Measurements from ENCODE around the gene CREB5.

The CREB5 gene

DNA sequence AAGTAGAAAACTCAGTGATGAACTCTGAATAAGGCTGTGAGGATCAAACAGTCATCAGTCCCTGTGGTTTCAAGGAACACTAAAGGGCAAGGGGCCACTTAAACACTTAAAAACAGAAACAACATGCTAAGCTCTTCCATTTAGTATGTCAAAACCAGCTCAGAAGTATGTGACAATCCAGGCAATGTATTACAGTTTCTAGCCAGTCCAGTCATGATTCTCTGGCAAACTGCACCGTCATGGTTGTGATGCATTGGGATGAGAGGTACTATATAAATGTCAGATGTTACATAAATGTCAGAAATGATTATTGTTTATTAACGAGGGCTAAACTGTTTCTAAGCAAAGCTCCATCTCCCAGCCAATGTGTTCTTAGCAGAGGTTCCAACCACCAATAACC is 4.7 kb upstream of the CREB5 start:
- peak in 7 of 56 donors; percentile 8 to 31 (median 12) for DNase-seq

DNA sequence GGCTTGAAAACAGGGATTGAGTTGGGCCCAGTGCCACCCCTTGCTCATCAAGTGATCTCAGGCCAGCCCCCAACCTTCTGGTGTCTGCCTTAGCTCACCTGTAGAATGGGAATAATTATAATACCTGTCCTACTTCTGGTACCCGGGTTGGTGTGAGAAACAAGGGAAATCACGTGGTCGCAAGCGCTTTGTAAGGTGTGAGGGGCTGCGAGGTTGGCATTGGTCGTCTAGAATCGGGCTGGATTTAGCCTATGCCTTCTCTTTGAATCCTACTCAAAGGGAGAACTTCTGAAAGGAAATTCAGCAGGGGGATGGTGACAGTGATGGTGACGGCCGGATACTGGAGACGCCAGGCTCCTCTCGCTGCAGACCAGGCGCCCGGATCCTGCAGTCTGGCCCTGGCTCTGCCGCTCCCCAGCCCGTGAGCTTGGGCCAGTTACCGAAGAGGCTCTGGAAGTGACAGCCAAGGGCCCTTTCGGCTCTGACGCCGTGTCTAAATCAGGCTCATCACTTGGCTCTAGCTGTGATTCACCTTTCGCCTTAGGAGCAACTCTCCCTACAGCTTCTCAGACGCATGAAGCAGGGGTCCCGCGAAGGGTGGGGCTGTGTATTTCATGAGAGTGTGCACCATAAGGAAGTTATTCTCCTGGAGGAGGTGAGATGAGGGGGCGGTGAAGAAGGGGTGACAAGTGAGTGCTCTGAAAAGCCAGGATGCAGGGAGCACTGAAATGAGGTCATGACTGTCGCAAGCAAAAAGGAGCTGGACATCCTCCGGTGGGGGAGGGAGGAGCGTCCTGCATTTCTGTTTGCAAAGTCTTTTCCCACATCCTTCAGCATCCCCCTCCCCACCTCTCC is 4.0 kb upstream of the CREB5 start:
- peak in 25 of 56 donors; percentile 18 to 82 (median 56) for DNase-seq

DNA sequence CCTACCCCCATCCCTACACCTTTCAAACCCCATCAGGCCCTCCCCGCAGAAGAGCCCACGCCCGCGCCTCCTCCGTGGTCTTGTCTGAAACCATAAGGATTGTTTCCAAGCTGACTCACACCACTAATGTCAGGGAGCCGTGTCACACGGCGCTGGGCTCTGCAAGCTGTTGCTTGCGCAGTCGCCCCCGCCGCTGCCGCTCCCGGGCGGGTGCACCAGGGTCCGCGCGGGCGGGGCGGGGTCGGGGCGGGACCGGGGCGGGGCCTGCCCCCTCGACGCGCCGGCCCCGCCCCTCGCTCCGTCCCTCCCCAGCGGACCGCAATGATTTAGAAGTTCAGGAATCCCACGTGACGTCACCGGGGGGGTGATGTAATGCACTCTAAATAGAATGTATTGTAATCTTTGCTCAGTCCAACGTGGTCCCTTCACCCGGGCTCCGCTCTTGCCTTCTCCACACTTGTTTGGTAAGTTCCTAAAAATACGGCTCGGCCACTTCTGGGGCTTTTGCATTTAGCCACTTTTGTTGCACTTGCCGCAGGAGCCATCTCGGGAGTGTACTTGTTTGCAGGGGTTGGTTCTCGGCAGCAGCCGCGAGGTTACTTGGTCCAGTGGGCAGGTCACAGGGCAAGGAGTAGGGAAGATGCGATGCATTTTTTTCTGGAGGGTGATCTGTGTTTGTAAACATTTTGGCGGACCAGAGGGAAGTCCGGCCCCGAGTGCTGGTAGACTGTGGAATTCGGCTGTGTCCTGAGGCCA is 3.2 kb upstream of the CREB5 start:
- DNase-seq, result peak; percentile 14 to 99 (median 90)

DNA sequence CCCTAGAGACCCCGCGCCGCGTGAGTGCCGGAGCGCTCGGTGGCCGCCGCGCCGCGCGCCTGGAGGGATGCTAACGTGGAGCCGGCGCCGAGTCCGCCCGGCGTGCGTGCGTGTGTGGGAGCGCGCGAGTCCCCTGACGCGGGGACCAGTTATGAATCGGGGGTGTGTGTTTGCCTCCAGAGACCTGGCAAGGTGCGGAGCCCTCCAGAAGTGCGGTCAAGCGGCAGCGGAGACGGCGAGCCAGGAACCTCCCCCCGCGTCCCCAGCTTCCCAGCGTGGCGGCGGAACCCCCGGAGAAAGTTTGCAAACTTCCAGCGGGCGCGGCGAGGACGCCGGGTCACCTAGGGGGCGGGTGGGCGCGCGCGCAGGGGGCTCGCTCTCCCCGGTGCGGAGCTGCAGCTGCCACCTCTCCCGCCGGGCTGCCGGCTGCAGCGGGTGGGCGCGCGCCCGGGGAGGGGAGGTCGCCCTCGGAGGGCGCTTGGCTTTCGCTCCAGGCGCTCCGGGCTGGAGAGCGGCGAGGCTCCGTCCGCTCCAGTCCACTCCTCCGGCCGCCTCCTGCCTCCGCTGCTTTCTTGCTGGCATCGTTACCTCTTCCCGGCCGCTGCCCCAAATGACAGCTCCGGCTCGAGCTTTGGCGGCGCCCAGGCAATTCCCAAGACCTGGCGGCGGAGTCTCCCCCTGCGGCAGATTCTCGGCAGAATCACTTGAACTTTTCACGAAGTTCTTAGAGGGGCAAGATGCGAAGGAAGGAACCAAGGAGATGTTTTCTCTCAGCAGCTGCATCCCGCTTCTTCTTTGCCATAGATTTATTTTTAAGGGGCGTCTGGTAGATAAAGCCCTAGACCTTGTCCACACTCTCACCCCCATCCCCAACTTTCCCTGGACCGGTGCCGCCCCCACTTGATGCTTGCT is 2.3 kb upstream of the CREB5 start:
- peak in 10 of 56 donors; percentile 3 to 66 (median 34) for DNase-seq

DNA sequence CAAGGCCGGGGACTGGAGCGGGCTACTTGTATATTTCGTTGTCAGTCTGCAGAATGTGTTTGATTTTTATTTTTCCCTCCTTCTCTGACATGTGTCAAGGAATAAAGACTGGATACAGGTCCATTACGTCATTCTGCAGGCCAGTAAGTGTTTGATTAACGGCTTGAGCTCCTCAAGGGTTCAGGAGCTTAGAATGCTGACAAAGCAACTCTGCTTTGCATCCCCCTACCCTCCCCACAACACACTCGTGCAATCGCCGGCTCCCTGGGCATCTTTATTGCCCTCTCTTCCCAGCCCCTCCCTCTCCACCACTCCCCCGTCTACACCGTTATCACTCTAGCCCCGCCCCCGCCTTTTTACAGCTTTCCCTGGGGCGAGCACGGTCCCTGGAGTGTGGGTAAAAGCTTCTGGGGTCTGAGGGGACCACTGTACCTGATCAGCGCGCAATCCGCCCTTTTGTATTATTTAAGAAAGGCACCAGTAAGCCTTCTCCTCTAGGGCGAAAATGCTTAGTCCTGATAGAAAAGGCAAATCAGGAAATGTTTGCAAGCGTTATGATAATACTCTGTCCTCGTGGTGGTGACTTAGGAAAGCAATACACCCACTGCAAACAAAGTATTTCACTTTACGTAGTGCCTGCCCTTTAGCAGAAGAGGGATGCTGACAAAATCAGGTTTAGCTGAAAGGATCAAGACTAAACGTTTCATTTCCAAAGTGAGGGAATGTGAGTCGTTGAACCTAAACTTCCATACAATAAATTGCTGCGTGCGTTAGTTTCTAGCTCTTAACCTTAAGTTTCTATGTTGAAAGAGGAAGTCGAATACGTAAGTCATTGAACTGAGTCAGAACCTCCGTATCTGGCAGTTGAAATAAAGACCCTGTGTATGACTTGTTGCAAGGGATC is 1.4 kb upstream of the CREB5 start:
- DNase-seq, result peak in 16 of 56 donors; percentile 2 to 56 (median 24)

DNA sequence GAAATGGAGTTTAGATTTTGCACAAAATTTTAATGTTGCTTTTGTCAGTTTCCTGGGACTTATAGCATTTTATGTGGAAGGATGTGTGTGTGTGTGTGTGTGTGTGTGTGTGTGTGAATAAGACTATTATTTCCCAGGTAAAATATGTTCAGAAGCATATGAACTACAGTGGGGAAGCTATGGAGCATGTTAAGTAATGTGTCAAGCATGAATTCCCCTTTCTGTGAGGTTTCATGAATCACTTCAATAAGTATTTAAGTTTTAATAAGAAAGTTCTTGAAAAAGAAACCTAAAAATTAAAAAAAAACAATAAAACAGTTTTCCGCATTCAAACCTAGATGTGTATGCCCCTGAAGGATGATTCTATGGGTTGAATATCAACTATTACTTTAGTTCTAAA is 693 bp downstream of the CREB5 start:
- DNase-seq, result no peak

DNA sequence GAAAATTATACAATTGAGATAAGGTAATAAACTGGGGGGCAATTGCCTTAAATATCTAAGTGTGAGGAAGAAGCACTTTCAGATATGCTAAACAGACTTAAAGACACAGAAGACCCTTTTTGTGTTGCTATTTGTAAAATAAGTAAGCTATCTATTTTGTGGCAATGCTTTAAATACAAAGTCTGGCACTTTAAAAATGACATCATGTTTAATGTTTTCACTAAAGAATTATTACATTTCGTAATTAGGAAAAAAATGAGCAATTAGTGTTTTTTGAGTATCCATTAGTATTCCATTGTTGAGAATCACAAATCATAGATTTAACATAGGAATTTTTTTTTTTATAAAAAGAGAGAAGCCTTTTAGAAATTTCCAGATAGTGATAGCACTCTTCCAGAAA is 2.1 kb downstream of the CREB5 start:
- DNase-seq, result no peak

DNA sequence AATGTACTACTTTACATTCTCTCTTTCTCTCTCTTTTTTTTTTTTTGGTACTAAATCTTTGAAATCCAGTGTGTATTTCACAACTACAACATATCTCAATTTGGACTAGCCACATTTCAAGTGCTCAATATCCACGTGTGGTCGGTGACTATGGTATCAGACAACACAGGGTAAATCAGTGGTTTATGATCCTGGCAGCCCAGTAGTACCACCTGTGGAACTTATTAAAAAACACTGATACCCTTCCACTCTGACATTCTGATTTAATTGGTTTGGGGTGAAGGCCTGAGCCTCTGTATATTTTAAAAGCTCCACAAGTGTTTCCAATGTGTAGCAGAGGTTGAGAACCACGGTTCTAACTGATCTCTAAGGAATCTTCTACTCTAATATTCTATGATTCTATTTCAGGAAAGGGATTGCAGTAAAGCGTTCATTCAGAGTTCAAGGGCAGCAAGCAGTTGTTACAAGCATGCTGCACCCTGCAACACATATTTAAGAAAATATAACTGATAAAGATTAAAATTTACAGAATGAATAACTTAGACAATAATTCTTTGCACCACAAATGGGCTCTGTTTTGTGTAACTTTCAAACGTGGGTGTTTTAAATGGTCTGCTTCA is 5.1 kb downstream of the CREB5 start:
- DNase-seq, result no peak

DNA sequence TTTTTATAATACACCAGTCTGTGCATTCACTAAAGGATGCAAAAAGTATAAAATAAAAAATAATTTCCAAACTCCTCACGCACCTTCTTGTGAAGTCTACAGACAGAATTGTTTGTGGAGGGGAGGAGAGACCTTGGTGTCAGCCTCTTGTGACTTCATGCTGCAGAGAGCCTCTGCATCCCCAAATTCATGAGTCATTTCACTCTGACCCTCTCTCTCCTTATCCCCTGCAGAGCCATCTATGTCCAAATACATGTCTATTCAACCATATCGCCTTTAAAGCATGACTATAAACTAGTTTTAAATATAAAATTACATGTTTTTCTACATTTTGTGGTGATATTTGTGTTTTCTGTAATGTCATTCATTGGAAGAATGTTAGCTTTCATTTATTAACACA is 6.0 kb downstream of the CREB5 start:
- no peak for DNase-seq

DNA sequence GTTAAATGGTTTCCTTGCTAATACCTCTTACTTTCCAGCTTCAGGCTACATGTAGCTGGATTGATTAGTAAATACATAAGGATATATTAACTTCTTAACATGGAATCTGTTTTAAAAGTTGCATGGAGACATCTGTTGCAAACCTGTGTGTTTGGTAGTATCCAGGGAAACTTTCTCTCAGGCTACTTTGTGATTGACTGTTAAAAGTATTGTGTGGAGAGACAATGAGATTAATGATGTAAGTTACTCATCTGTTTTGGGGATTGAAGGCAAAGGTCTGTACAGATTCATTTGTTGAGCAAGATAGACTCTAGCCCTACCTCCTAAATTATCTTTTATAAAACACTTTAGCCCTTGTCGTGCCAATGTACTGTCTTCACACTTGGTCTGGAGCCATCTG is 6.6 kb downstream of the CREB5 start:
- DNase-seq, result no peak

DNA sequence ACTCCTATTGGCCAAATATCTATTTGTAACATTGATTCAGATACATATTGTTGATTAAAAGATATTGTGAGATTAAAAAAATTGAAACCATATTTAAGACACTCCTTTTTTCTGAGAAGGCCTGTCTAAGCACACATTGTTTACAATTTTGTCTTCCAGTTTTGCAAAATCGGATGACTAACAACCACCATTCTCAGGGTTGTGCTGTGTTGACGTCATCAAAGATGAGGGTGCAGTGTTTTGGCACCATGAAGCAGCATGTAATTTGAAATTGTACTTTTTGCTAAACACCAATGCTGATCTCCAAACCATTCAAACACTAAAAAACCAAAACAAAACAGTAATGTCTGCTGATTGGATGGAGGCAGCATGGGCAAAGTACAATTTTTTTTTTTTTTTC is 7.4 kb downstream of the CREB5 start:
- no peak for DNase-seq

DNA sequence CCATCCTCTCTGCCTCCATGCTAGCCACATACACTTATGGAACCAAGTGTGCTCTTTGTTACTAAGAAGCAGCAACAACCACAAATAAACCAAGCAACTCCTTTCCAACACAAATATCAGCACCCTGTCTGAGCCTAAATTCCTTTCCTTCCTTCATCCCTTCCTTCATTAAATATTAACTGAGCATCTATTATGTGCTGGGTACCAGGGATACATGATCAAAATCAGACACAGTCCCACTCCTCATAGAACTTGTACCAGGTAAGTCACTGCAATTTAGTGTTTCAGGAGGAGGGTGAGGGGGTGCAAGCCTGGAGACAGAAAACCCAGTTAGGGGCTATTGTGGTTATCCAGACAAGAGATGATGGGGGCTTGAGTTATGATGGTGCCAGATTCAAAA is 10.8 kb downstream of the CREB5 start:
- no peak for DNase-seq

DNA sequence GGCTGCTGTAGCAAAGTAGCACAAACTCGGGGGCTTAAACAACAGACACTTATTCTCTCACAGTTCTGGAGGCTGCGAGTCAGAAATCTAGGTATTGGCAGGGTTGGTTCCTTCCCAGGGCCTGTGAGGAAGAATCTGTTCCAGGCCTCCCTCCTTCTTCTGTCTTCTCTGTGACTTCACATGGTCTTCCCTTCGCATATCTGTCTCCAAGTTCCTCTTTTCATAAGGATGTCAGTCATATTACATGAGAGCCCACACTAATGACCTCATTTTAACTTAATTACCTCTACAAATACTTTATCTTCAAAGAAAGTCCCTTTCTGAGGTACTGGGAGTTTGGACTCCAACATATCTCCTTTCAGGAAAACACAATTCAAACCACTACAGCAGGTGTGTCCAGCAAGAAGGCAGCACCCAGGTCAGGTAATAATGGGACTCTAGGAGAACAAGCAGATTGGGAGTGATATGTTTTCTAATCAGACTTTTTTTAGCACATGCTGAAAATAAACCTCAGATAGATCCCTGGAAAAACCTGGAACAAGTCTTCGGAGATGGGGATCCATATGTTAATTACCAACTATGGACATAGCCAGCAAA is 11.7 kb downstream of the CREB5 start:
- DNase-seq, result no peak

DNA sequence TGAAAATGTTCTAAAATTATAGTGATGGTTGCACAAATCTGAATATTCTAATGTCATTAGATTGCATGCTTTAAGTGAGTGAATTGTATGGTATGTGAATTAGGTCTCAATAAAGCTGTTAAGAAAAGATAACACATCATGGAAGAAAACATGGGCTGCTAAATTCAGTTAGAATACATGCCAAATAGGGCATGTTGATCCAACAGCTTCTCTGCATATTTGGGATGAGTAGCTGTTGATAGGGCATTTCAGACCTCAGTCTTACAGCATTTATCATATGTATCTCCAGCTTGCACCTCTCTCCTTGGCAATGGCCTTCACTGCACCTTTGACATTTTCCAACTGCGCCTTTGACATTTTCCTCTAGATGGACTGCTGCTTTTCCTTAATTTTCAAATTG is 13.2 kb downstream of the CREB5 start:
- DNase-seq, result no peak

DNA sequence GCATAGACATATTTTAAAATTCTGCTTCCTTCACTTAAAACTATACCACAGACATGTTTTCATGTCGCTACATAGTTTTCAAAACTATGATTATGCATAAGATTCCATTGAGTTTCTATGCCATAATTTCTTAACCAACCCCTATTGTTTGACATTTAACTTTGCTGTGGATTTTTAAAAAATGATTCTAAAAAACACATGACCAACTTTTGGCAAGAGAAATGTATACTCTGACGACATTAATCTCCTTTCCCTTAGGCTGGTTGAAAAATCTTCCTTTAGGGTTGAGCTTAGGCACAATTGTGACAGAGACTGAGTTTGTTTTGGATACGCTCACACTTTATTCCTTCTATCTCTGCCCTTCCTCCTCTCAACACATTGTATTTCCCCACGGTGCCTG is 14.9 kb downstream of the CREB5 start:
- no peak for DNase-seq

DNA sequence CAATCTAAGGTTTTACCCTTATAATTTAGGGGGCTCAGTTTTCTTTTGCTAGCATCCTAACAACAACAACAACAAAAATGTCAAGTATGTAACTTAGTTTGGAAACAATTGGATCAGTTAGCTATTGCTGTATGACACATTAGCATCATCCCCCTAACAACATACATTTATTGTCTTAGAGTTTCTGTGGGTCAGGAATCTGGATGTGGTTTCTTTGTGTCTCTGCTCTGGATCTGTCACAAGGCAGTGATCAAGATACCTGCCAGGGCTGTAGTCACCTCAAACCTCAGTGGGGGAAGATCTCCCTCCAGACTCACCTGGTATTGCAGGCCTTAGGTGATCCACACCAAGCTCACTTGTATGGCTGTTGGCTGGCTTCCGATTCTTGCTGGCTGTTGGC is 18.3 kb downstream of the CREB5 start:
- no peak for DNase-seq

DNA sequence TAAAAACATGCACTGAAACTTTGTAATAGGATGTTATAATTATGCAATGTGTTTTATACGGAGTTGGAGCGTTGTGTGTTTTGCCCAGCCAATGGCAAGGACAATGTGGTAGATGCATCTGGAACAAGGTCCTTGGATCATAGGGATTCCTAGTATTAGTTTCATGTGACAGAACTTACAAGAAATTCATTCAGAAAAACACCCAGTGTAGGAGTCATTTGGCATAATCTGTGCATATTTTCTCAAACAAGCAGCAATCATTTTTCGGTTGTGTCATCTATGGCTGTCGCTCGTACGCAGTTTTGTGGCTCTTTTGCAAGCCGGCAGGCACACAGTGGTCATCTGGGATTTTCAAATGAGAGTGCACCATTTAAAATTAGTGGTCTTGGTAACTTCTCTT is 19.8 kb downstream of the CREB5 start:
- DNase-seq, result no peak

DNA sequence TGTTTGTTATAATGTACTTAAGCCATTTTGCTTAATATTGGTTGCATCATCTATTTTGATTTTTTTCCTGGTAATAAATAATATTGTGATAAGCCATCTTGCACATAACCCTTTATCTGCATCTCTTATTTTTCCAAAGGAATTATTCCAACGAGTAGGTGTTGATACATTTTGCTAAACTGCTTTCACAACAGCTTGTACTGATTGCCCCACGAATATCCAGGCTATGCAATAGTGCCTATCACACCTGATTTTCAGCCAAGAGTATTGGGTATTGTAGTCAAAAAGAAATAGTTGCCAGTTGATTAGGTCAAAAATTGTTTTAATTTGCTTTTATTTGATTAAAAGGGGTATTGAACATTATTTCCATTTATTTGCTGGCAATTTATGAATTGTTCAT is 20.7 kb downstream of the CREB5 start:
- no peak for DNase-seq

DNA sequence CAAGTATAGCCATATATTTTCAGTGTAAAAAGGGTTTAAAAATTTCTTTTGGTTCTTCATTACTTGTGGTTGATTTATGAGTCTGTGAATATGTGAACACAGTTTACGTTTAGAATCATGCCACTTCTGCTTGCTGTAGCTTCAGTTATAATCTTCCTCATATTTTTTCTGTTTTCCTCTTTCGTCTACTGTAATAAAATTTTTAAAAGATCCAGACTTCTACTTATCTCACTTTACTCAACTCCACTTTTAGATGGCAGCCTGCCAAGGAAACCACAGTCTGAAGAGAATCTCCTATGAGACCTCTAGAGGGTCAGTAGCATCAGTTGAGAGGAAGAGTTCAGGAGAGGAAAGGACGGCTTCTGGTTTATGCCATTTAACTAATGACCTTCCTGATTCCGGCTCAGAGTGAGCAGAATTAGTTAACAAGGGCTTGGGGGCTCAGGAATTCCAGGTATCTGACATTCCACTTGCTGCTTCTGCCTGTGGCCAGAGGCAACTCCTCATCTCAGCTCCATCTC is 21.4 kb downstream of the CREB5 start:
- DNase-seq, result no peak
